Measurements from ENCODE around the gene IGHMBP2. TPM values are rescaled to one million over a fixed set of nuclear protein-coding genes. Genes with fewer than 3 reads are reported as not detected.

Gene IGHMBP2
- total and polyA plus RNA-seq, 2 experiments from 2014 or later = 14.3 to 27.7 TPM

- Mint-ChIP-seq H3K27ac (no peak overlapping the region), H3K4me3 (no peak overlapping the region), H3K36me3 (ENCODE audit: low read depth) (peaks cover 13% of the 10 kb centered on the region), H3K27me3 (ENCODE audit: insufficient read depth, low read depth, poor library complexity) (peaks cover 9% of the 10 kb centered on the region), H3K4me1 (no peaks in the 10 kb centered on the region), H3K9me3 (no peaks in the 10 kb centered on the region)
- Histone ChIP-seq H3K27me3 (ENCODE audit: insufficient read depth) (no peaks in the 10 kb centered on the region), H3F3A (replicated peaks; ENCODE audit: low read depth) (no peaks in the 10 kb centered on the region), H3K79me2 (replicated peaks; ENCODE audit: insufficient read depth) (no peaks in the 10 kb centered on the region), H3K4me1 (ENCODE audit: insufficient read depth) (no peaks in the 10 kb centered on the region), H2AFZ (no peak overlapping the region), H3K4me3 (no peak overlapping the region), H3K27ac (ENCODE audit: low read depth) (no peak overlapping the region), H3K9me2 (ENCODE audit: insufficient read depth) (no peaks in the 10 kb centered on the region), H3K36me3 (ENCODE audit: insufficient read depth) (no peaks in the 10 kb centered on the region), H4K20me1 (replicated peaks; ENCODE audit: insufficient read depth) (no peaks in the 10 kb centered on the region), H3K4me2 (no peak overlapping the region)
- DNase-seq (ENCODE audit: low spot score) = no peak
- TF ChIP-seq EZH2phosphoT487 (IDR thresholded peaks at IDR 0.05; ENCODE audit: unreplicated experiment) = no peak
- ATAC-seq = no peak
Measured at GRCh38 chr11:68936676-68937620, 33.3 kb downstream of the IGHMBP2 start.

GRCh38 chr11:68938088-68938487 is 34.4 kb downstream of the IGHMBP2 start:
- H3K36me3 ChIP-seq (ENCODE audit: insufficient read depth) = no peaks in the 10 kb centered on the region
- no peak overlapping the region for H3K27ac Mint-ChIP-seq
- H3F3A ChIP-seq (replicated peaks; ENCODE audit: low read depth) = no peaks in the 10 kb centered on the region
- no peaks in the 10 kb centered on the region for H3K27me3 ChIP-seq (ENCODE audit: insufficient read depth)
- no peaks in the 10 kb centered on the region for H3K79me2 ChIP-seq (replicated peaks; ENCODE audit: insufficient read depth)
- H3K9me3 Mint-ChIP-seq = no peaks in the 10 kb centered on the region
- peaks cover 7% of the 10 kb centered on the region for H3K27me3 Mint-ChIP-seq (ENCODE audit: insufficient read depth, low read depth, poor library complexity)
- no peak overlapping the region for H3K27ac ChIP-seq (ENCODE audit: low read depth)
- DNase-seq (ENCODE audit: low spot score) (no peak), ATAC-seq (no peak)
- H3K4me2 ChIP-seq = no peak overlapping the region
- H3K4me1 ChIP-seq (ENCODE audit: insufficient read depth) = no peaks in the 10 kb centered on the region
- H3K36me3 Mint-ChIP-seq (ENCODE audit: low read depth) = peaks cover 11% of the 10 kb centered on the region
- H3K4me3 ChIP-seq = no peak overlapping the region
- H2AFZ ChIP-seq = no peak overlapping the region
- H3K4me1 Mint-ChIP-seq = no peaks in the 10 kb centered on the region
- H4K20me1 ChIP-seq (replicated peaks; ENCODE audit: insufficient read depth) = no peaks in the 10 kb centered on the region
- H3K4me3 Mint-ChIP-seq = no peak overlapping the region
- H3K9me2 ChIP-seq (ENCODE audit: insufficient read depth) = no peaks in the 10 kb centered on the region
- TF ChIP-seq NANOG (IDR thresholded peaks at IDR 0.05; ENCODE audit: borderline replicate concordance) = no peak
- TF ChIP-seq EZH2 (IDR thresholded peaks at IDR 0.05; ENCODE audit: low read depth, unreplicated experiment) = no peak
- TF ChIP-seq POLR2AphosphoS5 (IDR thresholded peaks at IDR 0.05; ENCODE audit: low read depth) = no peak
- no peak for TF ChIP-seq REST (IDR thresholded peaks at IDR 0.05; ENCODE audit: unreplicated experiment)
- no peak for TF ChIP-seq JUNB (IDR thresholded peaks at IDR 0.05; ENCODE audit: unreplicated experiment)
- no peak for TF ChIP-seq EZH2phosphoT487 (IDR thresholded peaks at IDR 0.05; ENCODE audit: unreplicated experiment)
- TF ChIP-seq ZNF331 (CRISPR knock-in tag; IDR thresholded peaks at IDR 0.05; ENCODE audit: low read depth) = no peak
- TF ChIP-seq ETS1 (IDR thresholded peaks at IDR 0.05) = no peak
- TF ChIP-seq STAT1 (IDR thresholded peaks at IDR 0.05; ENCODE audit: unreplicated experiment) = no peak
- TF ChIP-seq ZNF462 (CRISPR knock-in tag; IDR thresholded peaks at IDR 0.05) = no peak
